Suprapubic skin (tissue), 3 donors: Measurements from ENCODE around the gene TTBK2.

Experiments
- CTCF ChIP-seq, 2 donors: fragments of 200-600 bp in 1 of 2; fragments of 450-650 bp in 1 of 2; sonication (generic) in 1 of 2; IDR thresholded peaks; one replicate each; pipeline ENCODE4 v1.5.1; 2016 to 2019; ENCODE audit warnings: antibody characterized with exemption in 2 of 2, mild to moderate bottlenecking in 1 of 2, moderate library complexity in 1 of 2
- POLR2A ChIP-seq, 2 donors: fragments of 450-650 bp; IDR thresholded peaks; one replicate each; pipeline ENCODE4 v1.6.1; 2017; ENCODE audit warnings: antibody characterized with exemption in 2 of 2, mild to moderate bottlenecking in 2 of 2, moderate library complexity in 2 of 2

DNA sequence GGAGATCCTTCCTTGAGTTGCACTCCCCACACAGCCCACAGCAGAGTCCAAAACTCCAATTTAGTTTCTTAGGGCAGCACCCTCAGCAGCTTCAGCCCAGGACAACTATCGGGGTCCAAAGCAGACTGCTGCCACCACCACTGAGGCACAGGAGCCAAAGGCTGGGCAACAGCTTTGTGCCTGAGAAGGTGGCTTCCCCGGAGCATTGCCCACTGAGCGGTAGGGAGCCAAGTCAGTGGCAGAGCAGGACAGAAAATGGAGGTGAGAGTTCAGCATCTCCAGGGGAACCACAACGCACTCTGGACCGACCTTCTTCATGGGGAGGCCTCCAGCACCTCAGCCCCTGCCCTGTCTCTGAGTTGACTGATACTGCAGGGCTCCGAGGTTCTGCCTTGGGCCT is 227.1 kb downstream of the TTBK2 start:
- TF ChIP-seq CTCF (IDR thresholded peaks at IDR 0.05): no peak
- no peak for TF ChIP-seq POLR2A (IDR thresholded peaks at IDR 0.05)
